Hepatocyte (in vitro differentiated cells): ENCODE measurements around the gene CYSTM1. TPM values are rescaled to one million over a fixed set of nuclear protein-coding genes. Genes with fewer than 3 reads are reported as not detected.

Experiments
- DNase-seq: peaks from one replicate; pipeline ENCODE4 v3.0.0-alpha.2; 2016; ENCODE audit warnings: low spot score
- H2AFZ ChIP-seq: fragments of 200-600 bp; sonication (generic); 2 replicates; pipeline ENCODE4 v1.6.0; 2016; ENCODE audit warnings: antibody characterized with exemption, mild to moderate bottlenecking
- H3K27ac ChIP-seq: fragments of 200-600 bp; sonication (generic); 2 replicates; pipeline ENCODE4 v1.5.1; 2016; ENCODE audit warnings: mild to moderate bottlenecking
- H3K27me3 ChIP-seq: fragments of 200-600 bp; sonication (generic); 2 replicates; pipeline ENCODE4 v1.6.1; 2016
- H3K36me3 ChIP-seq: fragments of 200-600 bp; sonication (generic); replicated peaks from 2 replicates; pipeline ENCODE4 v1.5.1; 2016; ENCODE audit warnings: low read depth; ENCODE audit not compliant: insufficient read depth
- H3K4me1 ChIP-seq: fragments of 200-600 bp; sonication (generic); 2 replicates; pipeline ENCODE4 v1.5.1; 2016; ENCODE audit warnings: mild to moderate bottlenecking, moderate library complexity; ENCODE audit not compliant: insufficient read depth
- H3K4me2 ChIP-seq: fragments of 200-600 bp; sonication (generic); 2 replicates; pipeline ENCODE4 v1.6.0; 2016
- H3K4me3 ChIP-seq: fragments of 200-600 bp; sonication (generic); 2 replicates; pipeline ENCODE4 v1.5.1; 2016; ENCODE audit warnings: mild to moderate bottlenecking
- H3K79me2 ChIP-seq: fragments of 200-600 bp; sonication (generic); 2 replicates; pipeline ENCODE4 v1.6.0; 2017; ENCODE audit warnings: mild to moderate bottlenecking
- H3K9me2 ChIP-seq: fragments of 200-600 bp; sonication (generic); replicated peaks from 2 replicates; pipeline ENCODE4 v1.6.0; 2017; ENCODE audit warnings: mild to moderate bottlenecking; ENCODE audit not compliant: insufficient read depth
- H3K9me3 ChIP-seq: fragments of 200-600 bp; sonication (generic); 2 replicates; pipeline ENCODE4 v1.5.1; 2016; ENCODE audit warnings: low read depth, mild to moderate bottlenecking
- H4K20me1 ChIP-seq: fragments of 200-600 bp; sonication (generic); 2 replicates; pipeline ENCODE4 v1.6.0; 2016; ENCODE audit warnings: mild to moderate bottlenecking; ENCODE audit not compliant: insufficient read depth, poor library complexity, severe bottlenecking
- EZH2 ChIP-seq: fragments of 200-600 bp; sonication (generic); IDR thresholded peaks from 2 replicates; pipeline ENCODE4 v1.6.1; 2016; ENCODE audit warnings: antibody characterized with exemption, mild to moderate bottlenecking, borderline replicate concordance
- EZH2phosphoT487 ChIP-seq: fragments of 200-600 bp; sonication (generic); IDR thresholded peaks from one replicate; pipeline ENCODE4 v1.6.1; 2018; ENCODE audit warnings: antibody characterized with exemption, mild to moderate bottlenecking, low read depth, moderate library complexity; ENCODE audit not compliant: unreplicated experiment, severe bottlenecking
- WGBS: methylation state at CpG from one replicate; pipeline ENCODE4 v1.1.6; 2016; ENCODE audit warnings: low lambda C conversion rate; ENCODE audit errors: missing lambda C conversion rate; 5-methylcytosine and 5-hydroxymethylcytosine counted together
- polyA plus RNA-seq: library from polyadenylated mRNA; unstranded; fragments of >200 nt; fragmentation: Nextera tagmentation; extraction: Ambion mirVana; gene quantifications from 2 replicates; pipeline ENCODE4 v1.2.1, GENCODE V29; 2016
- total RNA-seq: library from RNA; depleted of rRNA; stranded (reverse); fragments of >200 nt; gene quantifications from 2 replicates; pipeline ENCODE4 v1.2.3, GENCODE V29; 2014
- TF ChIP-seq, protein P1 (sequence below): fragments of 200-600 bp; sonication (generic); IDR thresholded peaks from 2 replicates; pipeline ENCODE4 v1.5.1; 2016; ENCODE audit warnings: antibody characterized with exemption, mild to moderate bottlenecking; ENCODE audit not compliant: poor library complexity

Gene CYSTM1
- total and polyA plus RNA-seq, 2 experiments from 2014 or later: 111 to 262 TPM

DNA sequence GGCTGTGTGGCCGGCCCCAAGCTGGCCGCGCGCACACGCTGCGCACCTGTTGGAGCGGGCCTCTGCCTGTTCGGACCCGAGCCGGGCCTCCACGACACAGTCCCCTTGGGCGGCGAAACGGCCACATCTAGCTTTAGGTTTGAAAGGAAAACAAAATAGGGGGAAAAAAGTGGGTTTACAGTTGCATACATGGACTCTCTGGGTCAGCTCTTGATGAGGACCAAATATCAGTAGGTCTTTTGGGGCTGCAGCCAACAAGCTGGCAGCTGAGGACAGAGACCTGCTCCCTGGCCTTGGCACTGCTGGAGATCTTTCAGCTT is 28.5 kb upstream of the CYSTM1 start:
- no peak for TF ChIP-seq EZH2
- peak overlapping the region; percentile 62 for H2AFZ ChIP-seq
- no peaks in the 10 kb centered on the region for H3K9me3 ChIP-seq
- no peaks in the 10 kb centered on the region for H3K79me2 ChIP-seq
- peaks cover 8% of the 10 kb centered on the region for H4K20me1 ChIP-seq
- WGBS: 17% methylated on average over 13 of the region's 14 CpGs
- H3K4me3 ChIP-seq: no peak overlapping the region
- H3K9me2 ChIP-seq: no peaks in the 10 kb centered on the region
- H3K27me3 ChIP-seq: peaks cover 32% of the 10 kb centered on the region
- peak overlapping the region; percentile 100 for H3K4me2 ChIP-seq
- no peaks in the 10 kb centered on the region for H3K36me3 ChIP-seq
- no peak overlapping the region for H3K27ac ChIP-seq
- H3K4me1 ChIP-seq: peaks cover 12% of the 10 kb centered on the region
- DNase-seq: no peak

DNA sequence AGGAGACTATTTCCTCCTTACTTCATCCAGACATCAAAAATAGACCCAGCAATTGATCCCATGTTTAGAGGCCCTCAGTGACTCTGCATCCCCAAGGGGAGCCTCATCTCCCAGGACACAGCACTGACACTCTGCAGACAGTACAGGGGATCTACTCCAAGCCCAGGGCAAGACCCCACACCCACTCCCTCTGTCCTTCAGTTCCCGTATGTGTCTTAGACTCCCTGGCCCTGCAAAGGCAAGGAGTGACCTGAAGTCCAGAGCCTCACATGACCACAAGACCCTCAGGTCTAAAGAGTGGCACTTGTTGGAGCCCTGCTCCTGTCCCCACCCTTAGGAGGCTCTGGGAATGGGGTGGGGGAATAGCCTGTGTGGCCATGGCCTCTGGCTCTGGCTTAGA is 27.5 kb upstream of the CYSTM1 start:
- Histone ChIP-seq H3K9me3 (no peaks in the 10 kb centered on the region), H3K9me2 (no peaks in the 10 kb centered on the region), H3K27me3 (peaks cover 32% of the 10 kb centered on the region), H3K4me1 (peaks cover 12% of the 10 kb centered on the region), H3K27ac (no peak overlapping the region), H3K36me3 (no peaks in the 10 kb centered on the region), H3K4me3 (no peak overlapping the region), H2AFZ (no peak overlapping the region), H3K4me2 (no peak overlapping the region), H3K79me2 (no peaks in the 10 kb centered on the region), H4K20me1 (peaks cover 8% of the 10 kb centered on the region)
- TF ChIP-seq, protein P1, sequence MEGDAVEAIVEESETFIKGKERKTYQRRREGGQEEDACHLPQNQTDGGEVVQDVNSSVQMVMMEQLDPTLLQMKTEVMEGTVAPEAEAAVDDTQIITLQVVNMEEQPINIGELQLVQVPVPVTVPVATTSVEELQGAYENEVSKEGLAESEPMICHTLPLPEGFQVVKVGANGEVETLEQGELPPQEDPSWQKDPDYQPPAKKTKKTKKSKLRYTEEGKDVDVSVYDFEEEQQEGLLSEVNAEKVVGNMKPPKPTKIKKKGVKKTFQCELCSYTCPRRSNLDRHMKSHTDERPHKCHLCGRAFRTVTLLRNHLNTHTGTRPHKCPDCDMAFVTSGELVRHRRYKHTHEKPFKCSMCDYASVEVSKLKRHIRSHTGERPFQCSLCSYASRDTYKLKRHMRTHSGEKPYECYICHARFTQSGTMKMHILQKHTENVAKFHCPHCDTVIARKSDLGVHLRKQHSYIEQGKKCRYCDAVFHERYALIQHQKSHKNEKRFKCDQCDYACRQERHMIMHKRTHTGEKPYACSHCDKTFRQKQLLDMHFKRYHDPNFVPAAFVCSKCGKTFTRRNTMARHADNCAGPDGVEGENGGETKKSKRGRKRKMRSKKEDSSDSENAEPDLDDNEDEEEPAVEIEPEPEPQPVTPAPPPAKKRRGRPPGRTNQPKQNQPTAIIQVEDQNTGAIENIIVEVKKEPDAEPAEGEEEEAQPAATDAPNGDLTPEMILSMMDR: no peak
- TF ChIP-seq EZH2phosphoT487 (no peak), EZH2 (no peak)
- no peak for DNase-seq
- WGBS: 86% methylated on average over 1 of the region's 1 CpG

DNA sequence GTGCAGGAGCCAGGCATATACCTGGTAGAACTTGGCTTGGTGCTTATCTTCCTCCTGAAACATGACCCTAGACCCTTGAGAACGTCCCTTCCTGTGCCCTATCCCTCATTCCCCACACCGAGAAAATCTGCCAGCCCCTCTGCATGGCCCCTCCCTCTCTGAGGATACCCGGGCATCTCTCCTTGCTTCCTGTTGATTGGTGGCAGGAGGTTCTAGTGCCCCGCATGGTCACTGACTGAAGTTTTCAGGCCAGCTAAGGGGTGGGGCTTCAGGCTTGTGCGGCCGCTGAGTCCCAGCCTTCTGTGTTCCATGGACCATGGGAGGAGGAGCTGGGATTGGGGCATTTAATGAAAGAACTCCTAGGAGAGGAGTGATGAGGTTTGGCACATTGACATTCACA is 26.5 kb upstream of the CYSTM1 start:
- 17% methylated on average over 6 of the region's 6 CpGs for WGBS
- Histone ChIP-seq H3K4me2 (no peak overlapping the region), H3K9me3 (no peaks in the 10 kb centered on the region), H3K9me2 (no peaks in the 10 kb centered on the region), H3K27me3 (peaks cover 32% of the 10 kb centered on the region), H2AFZ (no peak overlapping the region), H3K36me3 (no peaks in the 10 kb centered on the region), H3K79me2 (no peaks in the 10 kb centered on the region), H3K4me3 (no peak overlapping the region), H3K4me1 (peaks cover 12% of the 10 kb centered on the region), H3K27ac (no peak overlapping the region), H4K20me1 (peaks cover 8% of the 10 kb centered on the region)
- DNase-seq: peak; percentile 35
- TF ChIP-seq EZH2phosphoT487 (no peak), EZH2 (no peak)
- TF ChIP-seq, protein P1: no peak

DNA sequence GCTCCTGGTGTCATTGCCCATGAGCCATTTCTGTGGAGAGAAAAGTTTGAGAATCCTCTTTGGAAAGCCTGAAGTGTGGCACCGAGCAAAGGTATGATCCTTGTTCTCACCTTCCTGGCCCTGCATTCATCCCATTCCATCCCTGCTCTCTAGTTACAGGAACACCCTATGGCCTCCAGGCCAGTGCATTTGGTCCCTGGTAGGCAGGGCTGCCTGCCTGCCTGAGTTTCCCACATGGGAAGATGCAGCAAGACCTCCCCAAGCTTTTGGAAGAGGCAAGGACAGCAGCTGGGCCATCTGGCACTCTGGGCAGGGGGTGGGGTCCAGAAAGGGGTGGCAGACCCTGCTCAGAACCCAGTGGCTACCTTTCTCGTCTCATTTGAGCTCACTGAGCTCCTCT is 24.8 kb upstream of the CYSTM1 start:
- Histone ChIP-seq H3K4me2 (no peak overlapping the region), H3K36me3 (no peaks in the 10 kb centered on the region), H2AFZ (no peak overlapping the region), H3K79me2 (no peaks in the 10 kb centered on the region), H3K4me3 (no peak overlapping the region), H3K27me3 (peaks cover 31% of the 10 kb centered on the region), H4K20me1 (peaks cover 4% of the 10 kb centered on the region), H3K9me3 (no peaks in the 10 kb centered on the region), H3K4me1 (peaks cover 12% of the 10 kb centered on the region), H3K9me2 (no peaks in the 10 kb centered on the region), H3K27ac (no peak overlapping the region)
- 88% methylated on average over 2 of the region's 2 CpGs for WGBS
- no peak for DNase-seq
- TF ChIP-seq, protein P1: no peak
- TF ChIP-seq EZH2: no peak
- TF ChIP-seq EZH2phosphoT487: no peak
